C4-2B (cell line): ENCODE results near the gene CACNB2.

Experiments used
- H3K27ac ChIP-seq: fragments of 450-650 bp; 2 replicates; pipeline ENCODE4 v1.5.1; 2017
- ZFX ChIP-seq: fragments of 450-650 bp; IDR thresholded peaks from 2 replicates; pipeline ENCODE4 v1.6.1; 2017
- TF ChIP-seq, protein P1 (sequence below): fragments of 450-650 bp; conservative IDR thresholded peaks from 2 replicates; pipeline ENCODE4 v1.5.1; 2017; ENCODE audit warnings: mild to moderate bottlenecking

The CACNB2 gene

DNA sequence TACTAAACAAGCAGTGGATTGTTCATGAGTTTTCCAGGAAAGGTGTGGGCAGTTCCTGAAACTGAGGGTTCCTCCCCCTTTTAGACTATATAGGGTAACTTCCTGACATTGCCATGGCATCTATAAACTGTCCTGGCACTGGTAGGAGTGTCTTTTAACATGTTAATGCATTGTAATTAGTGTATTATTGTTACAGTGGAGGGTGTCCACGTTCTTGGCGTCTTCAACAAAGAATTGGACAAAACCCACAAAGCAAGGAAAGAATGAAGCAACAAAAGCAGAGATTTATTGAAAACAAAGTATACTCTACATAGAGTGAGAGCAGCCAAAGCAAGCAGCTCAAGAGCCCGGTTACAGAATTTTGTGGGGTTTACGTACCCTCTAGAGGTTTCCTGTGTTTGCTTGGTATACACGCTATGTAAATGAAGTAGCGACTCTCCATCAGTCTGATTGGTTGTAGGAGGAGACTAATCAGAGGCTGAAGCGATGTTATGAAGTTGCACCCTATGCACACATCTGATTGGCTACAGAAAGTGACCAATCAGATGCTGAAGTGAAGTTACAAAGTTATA, 335.9 kb downstream of the CACNB2 start:
- H3K27ac ChIP-seq: no peak overlapping the region
- no peak for TF ChIP-seq ZFX
- TF ChIP-seq, protein P1, sequence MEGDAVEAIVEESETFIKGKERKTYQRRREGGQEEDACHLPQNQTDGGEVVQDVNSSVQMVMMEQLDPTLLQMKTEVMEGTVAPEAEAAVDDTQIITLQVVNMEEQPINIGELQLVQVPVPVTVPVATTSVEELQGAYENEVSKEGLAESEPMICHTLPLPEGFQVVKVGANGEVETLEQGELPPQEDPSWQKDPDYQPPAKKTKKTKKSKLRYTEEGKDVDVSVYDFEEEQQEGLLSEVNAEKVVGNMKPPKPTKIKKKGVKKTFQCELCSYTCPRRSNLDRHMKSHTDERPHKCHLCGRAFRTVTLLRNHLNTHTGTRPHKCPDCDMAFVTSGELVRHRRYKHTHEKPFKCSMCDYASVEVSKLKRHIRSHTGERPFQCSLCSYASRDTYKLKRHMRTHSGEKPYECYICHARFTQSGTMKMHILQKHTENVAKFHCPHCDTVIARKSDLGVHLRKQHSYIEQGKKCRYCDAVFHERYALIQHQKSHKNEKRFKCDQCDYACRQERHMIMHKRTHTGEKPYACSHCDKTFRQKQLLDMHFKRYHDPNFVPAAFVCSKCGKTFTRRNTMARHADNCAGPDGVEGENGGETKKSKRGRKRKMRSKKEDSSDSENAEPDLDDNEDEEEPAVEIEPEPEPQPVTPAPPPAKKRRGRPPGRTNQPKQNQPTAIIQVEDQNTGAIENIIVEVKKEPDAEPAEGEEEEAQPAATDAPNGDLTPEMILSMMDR: no peak

DNA sequence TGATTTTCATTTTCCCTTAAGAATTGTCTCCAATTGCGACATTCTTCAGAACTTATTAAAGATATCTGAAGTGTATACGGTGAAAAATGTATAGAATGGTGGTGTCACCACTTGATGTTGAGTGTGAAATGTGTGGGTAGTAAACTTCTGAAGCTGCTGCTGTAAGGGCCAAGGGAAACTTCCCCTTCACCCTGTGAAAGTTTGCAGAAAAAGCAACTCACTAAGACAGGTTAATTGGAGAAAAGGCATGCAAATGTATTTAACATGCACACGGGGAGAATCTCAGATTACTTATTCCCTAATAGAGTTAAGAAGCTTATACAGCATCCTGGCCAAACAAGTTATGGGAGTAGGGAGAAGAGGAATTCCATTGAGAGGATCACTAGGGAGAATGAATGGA, 338.1 kb downstream of the CACNB2 start:
- H3K27ac ChIP-seq: no peak overlapping the region
- TF ChIP-seq, protein P1: no peak
- no peak for TF ChIP-seq ZFX

DNA sequence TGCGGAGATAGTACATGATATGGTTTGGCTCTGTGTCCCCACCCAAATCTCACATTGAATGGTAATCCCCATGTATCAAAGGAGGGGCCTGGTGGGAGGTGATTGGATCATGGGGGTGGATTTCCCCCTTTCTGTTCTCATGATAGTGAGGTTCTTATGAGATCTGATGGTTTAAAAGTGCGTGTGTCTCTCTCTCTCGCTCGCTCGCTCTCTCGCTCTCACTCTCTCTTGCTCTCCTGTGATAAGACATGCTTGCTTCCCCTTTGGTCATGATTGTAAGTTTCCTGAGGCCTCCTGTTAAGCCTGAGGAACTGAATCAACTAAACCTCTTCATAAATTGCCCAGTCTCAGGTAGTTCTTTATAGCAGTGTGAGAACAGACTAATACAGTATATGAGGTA, 339.3 kb downstream of the CACNB2 start:
- TF ChIP-seq, protein P1: no peak
- no peak for TF ChIP-seq ZFX
- no peak overlapping the region for H3K27ac ChIP-seq

DNA sequence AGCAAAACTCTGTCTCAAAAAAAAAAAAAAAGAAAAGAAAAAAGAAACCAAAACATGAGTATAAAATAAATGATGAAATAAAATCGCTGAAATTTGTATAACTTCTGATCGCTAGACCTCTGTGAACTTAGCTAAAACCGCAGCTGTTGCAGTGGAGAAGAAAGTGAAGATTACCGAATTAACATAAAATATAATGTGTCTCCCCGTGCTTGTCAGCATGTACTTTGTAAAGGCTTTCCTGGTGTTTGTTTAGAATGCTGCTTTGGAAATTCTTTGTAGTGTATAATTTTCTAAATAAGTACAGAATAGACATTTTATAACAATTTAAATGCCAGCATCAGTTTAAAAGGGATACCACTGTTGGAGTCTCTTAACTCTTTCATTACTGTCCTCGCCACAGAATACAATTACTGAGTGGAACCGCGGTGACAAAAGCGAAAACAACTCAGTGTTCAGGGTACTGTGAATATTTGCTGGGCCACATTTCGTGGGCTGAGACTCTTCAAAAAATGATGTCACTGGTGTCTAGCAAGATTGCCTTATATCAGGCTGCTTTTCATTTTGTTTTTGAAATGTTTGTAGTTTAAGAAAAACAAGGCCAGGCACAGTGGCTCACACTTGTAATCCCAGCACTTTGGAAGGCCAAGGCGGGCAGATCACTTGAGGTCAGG, 343.4 kb downstream of the CACNB2 start:
- no peak for TF ChIP-seq ZFX
- TF ChIP-seq, protein P1: no peak
- no peak overlapping the region for H3K27ac ChIP-seq

DNA sequence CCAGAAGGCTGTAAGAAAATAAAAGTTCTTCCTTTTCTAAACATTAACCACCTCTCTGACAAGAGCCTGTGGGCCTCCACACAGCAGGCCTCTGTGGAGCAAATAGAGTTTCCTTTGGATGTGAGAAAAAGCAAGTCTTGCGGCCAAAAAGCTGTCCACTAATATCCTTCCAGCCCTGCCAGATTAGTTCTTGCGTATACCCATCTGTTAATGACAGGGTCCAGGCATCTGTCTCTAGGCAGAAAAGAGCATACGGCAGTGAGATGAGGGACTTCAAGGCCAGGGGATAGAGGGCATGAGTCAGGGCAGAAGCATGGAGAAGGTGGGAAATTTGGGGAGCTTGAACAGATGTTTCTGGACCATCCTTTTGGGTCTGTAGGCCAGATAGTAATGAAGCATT, 346.2 kb downstream of the CACNB2 start:
- TF ChIP-seq, protein P1: no peak
- TF ChIP-seq ZFX: no peak
- H3K27ac ChIP-seq: no peak overlapping the region

DNA sequence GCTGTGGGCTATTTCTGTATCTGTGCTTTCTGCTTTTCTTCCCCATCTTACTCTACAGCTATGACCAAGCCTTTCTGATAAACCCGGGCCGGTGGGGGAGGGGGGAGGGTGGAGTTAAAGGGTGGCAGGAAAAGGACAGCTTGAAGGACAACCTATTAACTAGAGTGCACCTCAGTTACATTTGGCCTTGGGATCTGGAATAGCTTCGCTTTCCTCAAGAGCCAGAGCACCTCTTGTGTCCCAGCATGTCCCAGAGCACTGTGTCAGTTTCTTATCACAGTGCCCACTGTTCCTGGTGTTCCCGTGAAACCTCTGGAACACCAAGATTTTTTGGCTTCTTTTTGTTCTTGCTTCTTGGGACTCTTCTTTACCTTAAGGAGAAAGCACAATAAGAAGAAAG, 350.5 kb downstream of the CACNB2 start:
- no peak overlapping the region for H3K27ac ChIP-seq
- TF ChIP-seq ZFX: no peak
- TF ChIP-seq, protein P1: no peak

DNA sequence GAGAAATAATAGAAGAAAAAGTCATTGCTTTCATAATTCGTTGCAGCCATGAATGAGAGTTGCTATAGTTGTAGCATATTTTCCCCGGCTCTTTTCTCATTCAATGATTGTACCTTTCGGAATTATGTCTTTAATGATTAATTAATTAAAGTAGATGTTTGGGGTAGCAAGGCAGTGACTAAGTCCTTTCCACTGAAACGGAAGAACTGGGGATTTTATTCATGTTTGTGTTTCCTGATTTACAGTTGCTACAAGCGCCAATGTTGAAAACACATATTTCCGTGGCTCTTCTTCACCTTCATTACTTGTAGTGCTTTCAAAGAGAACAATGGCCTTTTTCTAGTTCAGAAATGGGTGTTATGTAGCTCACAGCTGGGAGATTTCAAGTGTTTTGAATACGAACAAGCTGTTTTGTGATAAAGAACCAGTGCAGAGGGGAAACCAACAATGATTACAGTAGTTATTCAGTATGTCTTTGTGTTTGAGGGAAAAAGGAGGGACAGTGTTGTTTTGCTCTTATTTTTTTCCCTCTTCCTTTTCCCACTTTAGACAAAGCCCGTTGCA, 357.7 kb downstream of the CACNB2 start:
- no peak overlapping the region for H3K27ac ChIP-seq
- TF ChIP-seq, protein P1: no peak
- no peak for TF ChIP-seq ZFX
